ENCODE measurements around the gene TMEM244. TPM values are rescaled to one million over a fixed set of nuclear protein-coding genes. Genes with fewer than 3 reads are reported as not detected.

Gene TMEM244
- total RNA-seq, 1 donor from 2014 or later, result not detected

DNA sequence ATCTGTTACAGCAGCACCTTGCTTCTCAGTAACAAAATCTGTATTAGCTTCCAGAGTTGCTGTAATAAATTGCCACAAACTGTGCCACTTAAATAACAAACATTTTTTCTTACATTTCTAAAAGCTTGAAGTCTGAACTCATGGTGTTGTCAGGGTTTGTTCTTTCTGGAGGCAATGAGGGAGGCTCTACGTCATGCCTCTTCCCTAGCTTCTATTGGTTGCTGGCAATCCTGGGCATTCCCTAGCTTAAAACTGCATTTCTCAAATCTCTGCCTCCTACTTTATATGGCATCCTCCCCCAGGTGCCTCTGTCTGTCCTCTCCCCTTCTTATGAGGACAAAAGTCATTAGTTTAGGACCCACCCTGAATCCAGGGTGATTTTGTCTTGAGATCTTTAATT lies 41.6 kb upstream of the TMEM244 start:
- no peak for DNase-seq (ENCODE audit: low read depth)
- no peaks in the 10 kb centered on the region for H3K36me3 ChIP-seq (ENCODE audit: control insufficient read depth, insufficient read depth, low read length)
- H3K4me3 ChIP-seq (ENCODE audit: low read depth, low read length), result no peak overlapping the region
- no peaks in the 10 kb centered on the region for H3K27me3 ChIP-seq (ENCODE audit: control insufficient read depth, insufficient read depth, low read length)
- TF ChIP-seq, protein P1, sequence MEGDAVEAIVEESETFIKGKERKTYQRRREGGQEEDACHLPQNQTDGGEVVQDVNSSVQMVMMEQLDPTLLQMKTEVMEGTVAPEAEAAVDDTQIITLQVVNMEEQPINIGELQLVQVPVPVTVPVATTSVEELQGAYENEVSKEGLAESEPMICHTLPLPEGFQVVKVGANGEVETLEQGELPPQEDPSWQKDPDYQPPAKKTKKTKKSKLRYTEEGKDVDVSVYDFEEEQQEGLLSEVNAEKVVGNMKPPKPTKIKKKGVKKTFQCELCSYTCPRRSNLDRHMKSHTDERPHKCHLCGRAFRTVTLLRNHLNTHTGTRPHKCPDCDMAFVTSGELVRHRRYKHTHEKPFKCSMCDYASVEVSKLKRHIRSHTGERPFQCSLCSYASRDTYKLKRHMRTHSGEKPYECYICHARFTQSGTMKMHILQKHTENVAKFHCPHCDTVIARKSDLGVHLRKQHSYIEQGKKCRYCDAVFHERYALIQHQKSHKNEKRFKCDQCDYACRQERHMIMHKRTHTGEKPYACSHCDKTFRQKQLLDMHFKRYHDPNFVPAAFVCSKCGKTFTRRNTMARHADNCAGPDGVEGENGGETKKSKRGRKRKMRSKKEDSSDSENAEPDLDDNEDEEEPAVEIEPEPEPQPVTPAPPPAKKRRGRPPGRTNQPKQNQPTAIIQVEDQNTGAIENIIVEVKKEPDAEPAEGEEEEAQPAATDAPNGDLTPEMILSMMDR (IDR thresholded peaks at IDR 0.05; ENCODE audit: insufficient read depth, low read length, severe bottlenecking), result no peak
- no peak for FAIRE-seq

DNA sequence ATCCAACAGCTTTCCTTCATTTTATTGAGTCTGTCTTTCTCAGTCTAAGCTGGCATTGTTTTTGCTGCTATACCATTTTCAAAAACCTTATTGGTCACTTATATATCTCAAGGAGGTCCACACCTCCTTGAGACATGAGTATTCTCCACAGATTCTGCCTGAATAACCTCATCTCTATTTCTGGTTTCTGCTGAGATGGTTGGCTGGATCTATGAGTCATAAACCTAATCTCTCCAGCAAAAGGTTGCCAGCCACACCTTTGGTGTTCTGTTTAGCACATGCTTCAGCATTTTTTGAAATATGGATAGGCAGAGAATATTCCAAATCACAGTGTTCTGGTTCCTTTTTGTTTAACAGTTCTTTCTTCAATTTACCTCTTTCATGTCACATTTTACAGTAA lies 40.8 kb upstream of the TMEM244 start:
- Histone ChIP-seq H3K4me3 (ENCODE audit: low read depth, low read length) (no peak overlapping the region), H3K27me3 (ENCODE audit: control insufficient read depth, insufficient read depth, low read length) (no peaks in the 10 kb centered on the region), H3K36me3 (ENCODE audit: control insufficient read depth, insufficient read depth, low read length) (no peaks in the 10 kb centered on the region)
- TF ChIP-seq, protein P1 (IDR thresholded peaks at IDR 0.05; ENCODE audit: insufficient read depth, low read length, severe bottlenecking), result no peak
- FAIRE-seq (no peak), DNase-seq (ENCODE audit: low read depth) (peak; percentile 84)

DNA sequence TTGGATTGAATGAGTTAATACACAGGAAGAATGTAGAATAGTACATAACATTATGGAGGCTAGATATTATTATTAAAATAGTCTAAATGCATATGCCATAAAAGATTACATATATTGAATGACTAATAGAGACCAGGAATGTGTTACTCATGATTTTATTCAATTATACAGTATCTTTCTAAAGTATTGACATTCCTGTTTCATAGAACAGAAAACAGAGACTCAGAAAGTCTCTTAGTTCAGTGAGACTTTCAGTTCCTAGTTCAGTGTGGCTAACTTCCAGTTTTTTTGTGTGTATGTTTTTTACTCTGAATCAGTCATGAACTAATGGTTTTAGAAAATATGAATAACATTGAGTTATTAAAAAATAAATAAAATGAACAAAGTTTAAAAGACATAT lies 34.6 kb upstream of the TMEM244 start:
- H3K27me3 ChIP-seq (ENCODE audit: control insufficient read depth, insufficient read depth, low read length), result no peaks in the 10 kb centered on the region
- peak; percentile 67 for DNase-seq (ENCODE audit: low read depth)
- FAIRE-seq, result no peak
- TF ChIP-seq, protein P1 (IDR thresholded peaks at IDR 0.05; ENCODE audit: insufficient read depth, low read length, severe bottlenecking), result no peak
- no peaks in the 10 kb centered on the region for H3K36me3 ChIP-seq (ENCODE audit: control insufficient read depth, insufficient read depth, low read length)
- no peak overlapping the region for H3K4me3 ChIP-seq (ENCODE audit: low read depth, low read length)

DNA sequence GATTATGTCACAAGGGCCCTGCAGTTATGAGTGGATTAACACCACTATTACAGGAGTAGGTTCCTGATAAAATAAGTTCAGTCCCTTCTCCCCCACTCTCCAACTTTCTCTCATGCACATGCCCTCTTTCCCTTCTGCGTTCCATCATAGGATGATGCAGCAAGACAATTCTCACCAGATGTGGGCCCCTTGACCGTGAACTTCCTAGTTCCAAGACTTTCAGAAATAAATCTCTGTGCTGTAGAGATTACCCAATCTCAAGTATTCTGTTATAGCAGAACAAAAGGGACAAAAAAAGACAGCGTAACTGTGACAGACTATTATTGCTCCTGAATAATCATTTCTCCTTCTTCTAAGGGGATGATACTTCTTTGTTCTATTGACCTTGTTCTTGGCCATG lies 33.8 kb upstream of the TMEM244 start:
- Histone ChIP-seq H3K36me3 (ENCODE audit: control insufficient read depth, insufficient read depth, low read length) (no peaks in the 10 kb centered on the region), H3K27me3 (ENCODE audit: control insufficient read depth, insufficient read depth, low read length) (no peaks in the 10 kb centered on the region), H3K4me3 (ENCODE audit: low read depth, low read length) (no peak overlapping the region)
- DNase-seq (ENCODE audit: low read depth), result no peak
- FAIRE-seq, result no peak
- TF ChIP-seq, protein P1 (IDR thresholded peaks at IDR 0.05; ENCODE audit: insufficient read depth, low read length, severe bottlenecking), result no peak

DNA sequence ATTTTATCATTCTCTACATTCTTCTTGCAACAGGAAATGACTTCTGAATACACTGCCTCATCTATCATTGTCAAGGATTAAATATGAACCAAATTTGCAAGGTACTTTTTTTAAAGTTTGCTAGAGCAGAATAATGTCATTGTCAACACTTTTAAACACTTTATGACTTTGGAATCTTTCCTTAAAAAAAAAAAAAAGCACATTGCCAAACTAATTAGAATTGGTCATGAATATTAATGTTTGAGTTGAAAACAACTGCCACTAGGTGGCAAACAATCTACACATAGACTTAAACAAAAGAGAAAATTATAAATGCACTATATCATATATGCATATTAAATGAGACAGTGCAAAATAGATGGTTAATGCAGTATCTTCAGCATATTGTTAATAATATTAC lies 32.5 kb upstream of the TMEM244 start:
- Histone ChIP-seq H3K36me3 (ENCODE audit: control insufficient read depth, insufficient read depth, low read length) (no peaks in the 10 kb centered on the region), H3K27me3 (ENCODE audit: control insufficient read depth, insufficient read depth, low read length) (no peaks in the 10 kb centered on the region), H3K4me3 (ENCODE audit: low read depth, low read length) (no peak overlapping the region)
- FAIRE-seq, result no peak
- peak; percentile 57 for DNase-seq (ENCODE audit: low read depth)
- TF ChIP-seq, protein P1 (IDR thresholded peaks at IDR 0.05; ENCODE audit: insufficient read depth, low read length, severe bottlenecking), result peak; percentile 26

DNA sequence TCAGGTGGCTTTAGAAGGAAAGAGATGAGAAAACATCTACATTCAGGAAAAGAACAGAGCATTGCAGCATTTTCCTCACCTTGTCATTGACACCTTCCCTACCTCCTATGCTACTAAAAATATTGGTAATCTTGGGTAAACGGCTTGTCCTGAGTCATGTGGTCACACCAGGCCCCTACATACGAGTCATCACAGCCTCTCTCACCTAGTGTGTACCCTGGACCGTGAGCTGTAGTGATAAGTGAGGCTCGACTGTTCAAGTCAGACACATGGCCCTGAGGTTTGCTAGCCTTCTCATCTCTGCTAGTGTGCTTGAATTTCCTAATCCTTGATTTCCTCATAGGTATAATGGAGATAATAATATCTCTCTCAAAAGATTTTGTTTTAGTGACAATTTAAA lies 29.6 kb upstream of the TMEM244 start:
- DNase-seq (ENCODE audit: low read depth) (peak; percentile 63), FAIRE-seq (no peak)
- Histone ChIP-seq H3K4me3 (ENCODE audit: low read depth, low read length) (no peak overlapping the region), H3K27me3 (ENCODE audit: control insufficient read depth, insufficient read depth, low read length) (no peaks in the 10 kb centered on the region), H3K36me3 (ENCODE audit: control insufficient read depth, insufficient read depth, low read length) (no peaks in the 10 kb centered on the region)
- TF ChIP-seq, protein P1 (IDR thresholded peaks at IDR 0.05; ENCODE audit: insufficient read depth, low read length, severe bottlenecking), result no peak
